IPS DF 19.7 (cell line): ENCODE measurements around the gene METTL4.

Experiments used
- DNase-seq: peaks from one replicate; pipeline ENCODE4 v3.0.0-alpha.2; 2013; ENCODE audit warnings: low read depth, low spot score

Gene METTL4

GRCh38 chr18:2515908-2516625 is 55.2 kb downstream of the METTL4 start:
- DNase-seq, result no peak

GRCh38 chr18:2515171-2515787 is 56.0 kb downstream of the METTL4 start:
- DNase-seq, result no peak

- no peak for DNase-seq
Measured at GRCh38 chr18:2513616-2514015, 57.7 kb downstream of the METTL4 start.

DNA sequence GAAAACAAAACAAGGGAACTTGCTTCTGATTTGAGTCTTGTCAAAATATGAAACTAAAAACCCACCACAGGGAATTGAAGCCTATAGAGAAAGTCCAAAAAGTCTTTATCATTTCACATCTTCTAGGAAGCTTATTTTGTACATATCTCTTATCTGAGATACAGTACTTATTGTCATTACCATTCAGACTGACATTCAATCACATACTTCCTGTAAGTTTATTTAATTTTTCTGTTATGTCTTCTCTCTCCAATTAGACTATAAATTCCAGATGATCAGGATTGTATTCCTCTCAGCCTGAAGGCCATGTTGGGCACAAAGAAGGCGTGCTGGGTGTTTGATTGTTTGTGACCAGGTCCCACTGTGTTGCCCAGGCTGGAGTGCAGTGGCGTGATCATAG is 59.2 kb downstream of the METTL4 start:
- no peak for DNase-seq

DNA sequence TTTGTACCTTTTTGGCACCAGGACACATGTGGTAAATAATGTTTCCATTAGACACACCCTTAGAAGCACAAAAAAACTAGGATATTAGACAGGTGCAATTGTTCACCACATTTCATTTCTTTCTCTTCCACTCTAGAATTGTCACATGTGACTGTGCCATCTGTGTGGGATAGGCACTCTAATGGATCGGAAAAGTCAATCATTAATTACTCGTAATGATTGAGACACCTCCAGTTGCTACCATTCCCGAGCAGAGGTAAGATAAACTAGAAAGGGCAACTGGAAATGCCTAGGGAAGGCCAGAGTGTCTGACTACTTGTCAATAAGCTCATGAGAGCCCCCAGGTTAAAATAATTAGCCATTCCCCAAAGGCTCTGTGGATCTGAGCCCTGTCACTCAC is 59.9 kb downstream of the METTL4 start:
- DNase-seq, result no peak

DNA sequence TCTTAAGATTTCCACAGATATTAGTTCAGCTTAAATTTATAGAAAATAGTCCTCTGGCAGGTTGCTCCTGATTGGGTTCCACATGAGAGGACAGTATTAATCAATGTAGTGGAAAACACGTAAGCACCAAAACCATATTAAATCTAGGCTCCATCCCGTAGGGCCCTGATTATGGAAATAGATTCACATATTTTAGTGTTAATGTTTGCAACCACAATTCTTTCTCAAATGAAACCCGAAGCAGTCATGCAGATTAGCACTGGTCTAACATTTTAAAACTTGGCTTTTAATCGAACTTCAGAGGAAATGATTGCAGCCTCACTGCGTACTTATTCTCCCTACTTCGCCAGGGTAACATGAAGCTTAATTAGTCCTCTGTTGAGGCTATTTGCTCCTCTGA is 60.9 kb downstream of the METTL4 start:
- no peak for DNase-seq

GRCh38 chr18:2508678-2509077 is 62.6 kb downstream of the METTL4 start:
- no peak for DNase-seq

DNA sequence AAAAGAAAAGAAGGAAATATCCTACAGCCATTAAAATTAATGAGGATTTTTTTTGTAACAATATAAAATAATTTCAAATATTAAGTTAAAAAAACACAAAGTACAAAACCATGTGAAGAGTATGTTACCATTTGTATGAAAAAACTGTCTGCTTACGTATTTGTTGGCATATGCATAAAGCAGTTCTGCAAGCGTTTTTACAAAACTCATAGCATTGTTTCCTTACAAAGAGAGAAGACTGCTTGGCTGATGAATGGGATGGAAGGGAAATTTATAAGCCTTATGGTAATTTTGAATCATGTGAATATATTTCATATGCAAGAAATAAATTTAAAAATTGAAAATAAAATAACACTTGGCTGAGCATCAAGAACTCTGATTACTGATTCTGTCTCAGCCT is 63.1 kb downstream of the METTL4 start:
- DNase-seq, result no peak

DNA sequence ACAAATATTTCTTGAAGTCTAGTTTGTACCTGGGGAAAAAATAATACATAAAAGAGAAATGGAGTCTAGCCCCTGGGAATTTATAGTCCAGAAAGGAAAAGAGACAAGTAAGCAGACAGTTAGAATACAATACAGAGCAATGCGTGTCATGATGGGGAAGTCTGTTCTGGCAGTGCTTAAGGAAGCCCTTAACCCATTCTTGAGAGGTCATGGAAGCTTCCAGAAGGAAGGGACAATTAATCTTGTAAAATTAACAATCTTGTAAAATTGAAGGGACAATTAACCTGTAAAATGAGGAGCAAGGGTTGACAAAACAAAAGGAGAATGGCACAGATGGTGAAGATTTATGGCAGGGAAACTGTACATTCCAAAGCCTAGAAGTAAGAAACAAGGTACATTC is 66.7 kb downstream of the METTL4 start:
- DNase-seq, result no peak

- no peak for DNase-seq
Measured at GRCh38 chr18:2502880-2503279, 68.4 kb downstream of the METTL4 start.

DNA sequence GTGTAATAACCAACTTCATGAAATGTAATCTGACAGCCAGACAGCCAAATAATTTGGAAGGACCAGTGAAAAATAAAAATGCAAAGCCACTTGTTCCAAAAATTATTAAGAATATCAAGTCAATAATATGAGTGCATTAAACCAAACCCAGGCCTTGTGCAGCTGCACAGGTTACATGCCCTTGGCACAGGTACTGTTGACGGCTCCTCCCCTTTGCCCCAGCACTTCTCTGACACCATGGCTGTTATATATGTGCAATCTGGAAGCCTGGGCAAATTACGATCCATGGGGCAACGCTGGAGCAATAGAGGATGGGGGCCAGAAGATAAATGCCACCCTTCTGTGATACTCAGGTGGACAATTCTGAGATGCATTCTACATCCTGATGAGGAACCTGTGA is 68.9 kb downstream of the METTL4 start:
- no peak for DNase-seq

DNA sequence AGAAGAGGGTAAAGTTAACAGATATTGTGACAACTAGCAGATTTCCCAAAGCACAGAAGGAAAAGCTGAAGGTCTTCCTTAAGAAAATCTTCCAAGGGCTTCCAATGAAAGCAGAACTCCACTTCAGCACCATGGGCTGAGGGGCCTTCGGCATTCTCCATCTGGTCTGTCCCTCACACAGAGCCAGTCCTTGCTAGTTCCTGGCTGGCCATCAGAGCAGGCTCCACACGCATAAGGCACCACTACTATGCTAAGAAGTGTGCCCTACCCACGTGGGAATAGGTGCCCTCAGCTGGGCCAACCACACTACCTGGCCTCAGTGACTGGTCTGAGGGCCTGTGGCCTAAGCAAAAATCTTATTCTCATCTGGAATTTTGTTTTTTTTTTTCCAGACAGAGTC is 73.5 kb downstream of the METTL4 start:
- no peak for DNase-seq

GRCh38 chr18:2495381-2495780 is 75.9 kb downstream of the METTL4 start:
- DNase-seq, result no peak

DNA sequence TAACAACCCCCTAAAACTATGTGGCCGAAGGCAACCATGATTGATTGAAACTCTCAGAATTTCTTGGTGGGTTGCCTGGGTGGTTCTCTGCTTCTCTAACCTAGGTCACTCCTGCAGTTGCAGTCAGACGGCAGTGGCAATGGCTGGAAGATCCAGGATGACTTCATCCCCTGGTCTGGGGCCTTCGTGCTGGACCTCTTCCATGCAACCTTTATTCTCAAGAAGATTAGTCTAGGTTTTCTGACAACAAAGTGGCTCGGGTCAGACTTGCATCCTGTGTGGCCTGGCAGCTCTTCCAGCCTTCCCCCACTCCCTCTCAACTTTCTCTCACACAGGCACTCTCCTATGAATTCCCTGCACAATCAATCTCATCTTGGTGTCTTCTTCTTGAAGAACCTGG is 76.4 kb downstream of the METTL4 start:
- DNase-seq, result no peak
